Heart right ventricle (tissue), 16 donors: Measurements from ENCODE around the gene FAM131C. TPM values are rescaled to one million over a fixed set of nuclear protein-coding genes. Genes with fewer than 3 reads are reported as not detected.
A peak's percentile ranks its signal among the peaks of the same experiment; 100 is the strongest.
"Not testable (repeated sequence)": the region's sequence is repeated elsewhere in the genome, so short reads cannot be mapped to it uniquely, and the experiment has no call there.

ENCODE experiments used
- ATAC-seq, 8 donors: fragments of 200-7000 bp; cut with Tn5 transposase; one replicate each; pipeline ENCODE4 v1.9.1; 2020; ENCODE audit warnings: mild to moderate bottlenecking in 8 of 8, moderate library complexity in 8 of 8, moderate number of reproducible peaks in 1 of 8
- DNase-seq, 2 donors: peaks; one replicate each; pipeline ENCODE4 v3.0.0-alpha.2; 2020
- H3K27ac ChIP-seq, 10 donors: fragments of 200-600 bp; sonication (generic) in 2 of 10; one replicate each; pipeline versions ENCODE4 v1.5.0 to v1.8.0; 2020 to 2022; ENCODE audit warnings: mild to moderate bottlenecking in 3 of 10
- H3K27me3 ChIP-seq, 7 donors: fragments of 200-600 bp; one replicate each; pipeline ENCODE4 v1.8.0; 2021 to 2022; ENCODE audit warnings: mild to moderate bottlenecking in 2 of 7
- H3K36me3 ChIP-seq, 9 donors: fragments of 200-600 bp; sonication (generic) in 1 of 9; one replicate each; pipeline versions ENCODE4 v1.5.0 to v1.8.0; 2020 to 2022; ENCODE audit warnings: mild to moderate bottlenecking in 2 of 9
- H3K4me1 ChIP-seq, 9 donors: fragments of 200-600 bp; sonication (generic) in 1 of 9; one replicate each; pipeline versions ENCODE4 v1.5.0 to v1.8.0; 2020 to 2022; ENCODE audit warnings: mild to moderate bottlenecking in 4 of 9
- H3K4me3 ChIP-seq, 10 donors: fragments of 200-600 bp; sonication (generic) in 2 of 10; one replicate each; pipeline versions ENCODE4 v1.5.0 to v1.8.0; 2020 to 2022; ENCODE audit warnings: mild to moderate bottlenecking in 7 of 10, moderate library complexity in 2 of 10
- H3K9me3 ChIP-seq, 11 donors: fragments of 200-600 bp in 10 of 11; sonication (generic) in 2 of 11; one replicate each; pipeline versions ENCODE4 v1.5.0 to v1.8.0; 2013 to 2022; ENCODE audit warnings: mild to moderate bottlenecking in 2 of 11, control low read depth in 1 of 11, moderate library complexity in 1 of 11
- WGBS, 2 donors: extraction: QIAGEN DNeasy Blood & Tissue Kit; methylation state at CpG; one replicate each; pipeline ENCODE4 v1.1.7; 2013; ENCODE audit warnings: inconsistent platforms in 1 of 2; 5-methylcytosine and 5-hydroxymethylcytosine counted together
- intact Hi-C, 10 donors: fragments of 100-400 bp; cut with DNase I; formaldehyde crosslinking; loops; one replicate each; pipeline versions ENCODE4 v1.11.1 to v1.14.2; 2022
- polyA plus RNA-seq, 2 donors: library from polyadenylated mRNA; stranded (reverse); fragments of 200-250 nt; gene quantifications; one replicate each; pipeline ENCODE4 v1.2.3, GENCODE V29; 2013
- total RNA-seq, 10 donors: library from RNA; stranded (reverse); fragmentation: NEBNext Ultra II Directional in 3 of 10; extraction: Animal tissue kit (Norgen Biotek cat#: 25700) in 3 of 10; gene quantifications; one replicate each; pipeline versions ENCODE4 v1.2.1 to v1.2.4, GENCODE V29; 2021 to 2023
- TF ChIP-seq, protein P1 (sequence below), 9 donors: fragments of 200-600 bp; sonication (generic) in 2 of 9; IDR thresholded peaks; one replicate each; pipeline versions ENCODE4 v1.5.0 to v1.8.0; 2021 to 2022; ENCODE audit warnings: antibody characterized with exemption in 9 of 9, mild to moderate bottlenecking in 5 of 9, moderate library complexity in 1 of 9
- donor health status: Arrhythmogenic right ventricular cardiomyopathy.
- donor health status: ischemic (EF 13 %, LVEDD 7.1; RV severe dilation, severe dysfunction).
- donor health status: healthy with polysubstance abuse.
- donor health status: DM: no; HTN: yes; CAD: no.
- donor health status: DM: no; HTN: no; CAD: no.
- donor health status: ischemic (EF 25% LVEDD 6.9; RV normal size, moderate dysfunction).
- donor health status: ischemic (EF 25% LVEDD 5.7; RV mildly dilated, moderate dysfunction).
- donor health status: healthy.
- donor health status: DM: yes; HTN: yes; CAD: no.
- donor health status: Ischemic cardiomyopathy.
- donor health status: ischemic (EF 35%, LVEDD 5.7; RV mildly dilated, moderate dysfunction).
- donor health status: nonischemic (EF 11% LVEDD 7.7; RV severe dilation, severe dysfunction).
- donor health status: DM: yes; HTN: yes; CAD: no.
- donor health status: PGD.
- donor health status: ischemic (EF 29% LVEDD 5.4; RV normal size, mild dysfunction).
- donor health status: nonischemic (EF 23%, LVEDD 6.1; RV moderate dilation, normal function).

Gene FAM131C
- total and polyA plus RNA-seq, 12 donors: 0.72 to 11.8 (median 2.4) TPM

- Histone ChIP-seq H3K4me1 (no peaks in the 10 kb centered on the region), H3K27me3 (peaks cover 0 to 4% (median 0%) of the 10 kb centered on the region in 7 donors), H3K9me3 (no peaks in the 10 kb centered on the region), H3K4me3 (no peak overlapping the region), H3K27ac (no peak overlapping the region), H3K36me3 (no peaks in the 10 kb centered on the region)
- intact Hi-C loops: loop anchor here in 1 of 10 donors (2.0 kb wide), 1 partner anchor 40 kb away; no protein-coding TSS in a partner anchor
- TF ChIP-seq, protein P1, sequence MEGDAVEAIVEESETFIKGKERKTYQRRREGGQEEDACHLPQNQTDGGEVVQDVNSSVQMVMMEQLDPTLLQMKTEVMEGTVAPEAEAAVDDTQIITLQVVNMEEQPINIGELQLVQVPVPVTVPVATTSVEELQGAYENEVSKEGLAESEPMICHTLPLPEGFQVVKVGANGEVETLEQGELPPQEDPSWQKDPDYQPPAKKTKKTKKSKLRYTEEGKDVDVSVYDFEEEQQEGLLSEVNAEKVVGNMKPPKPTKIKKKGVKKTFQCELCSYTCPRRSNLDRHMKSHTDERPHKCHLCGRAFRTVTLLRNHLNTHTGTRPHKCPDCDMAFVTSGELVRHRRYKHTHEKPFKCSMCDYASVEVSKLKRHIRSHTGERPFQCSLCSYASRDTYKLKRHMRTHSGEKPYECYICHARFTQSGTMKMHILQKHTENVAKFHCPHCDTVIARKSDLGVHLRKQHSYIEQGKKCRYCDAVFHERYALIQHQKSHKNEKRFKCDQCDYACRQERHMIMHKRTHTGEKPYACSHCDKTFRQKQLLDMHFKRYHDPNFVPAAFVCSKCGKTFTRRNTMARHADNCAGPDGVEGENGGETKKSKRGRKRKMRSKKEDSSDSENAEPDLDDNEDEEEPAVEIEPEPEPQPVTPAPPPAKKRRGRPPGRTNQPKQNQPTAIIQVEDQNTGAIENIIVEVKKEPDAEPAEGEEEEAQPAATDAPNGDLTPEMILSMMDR (IDR thresholded peaks at IDR 0.05): no peak
- ATAC-seq (no peak), DNase-seq (no peak)
- 67 to 84% methylated on average over 8 of the region's 8 CpGs for WGBS, 2 donors
Measured at GRCh38 chr1:16041200-16041599, 32.3 kb downstream of the FAM131C start.

DNA sequence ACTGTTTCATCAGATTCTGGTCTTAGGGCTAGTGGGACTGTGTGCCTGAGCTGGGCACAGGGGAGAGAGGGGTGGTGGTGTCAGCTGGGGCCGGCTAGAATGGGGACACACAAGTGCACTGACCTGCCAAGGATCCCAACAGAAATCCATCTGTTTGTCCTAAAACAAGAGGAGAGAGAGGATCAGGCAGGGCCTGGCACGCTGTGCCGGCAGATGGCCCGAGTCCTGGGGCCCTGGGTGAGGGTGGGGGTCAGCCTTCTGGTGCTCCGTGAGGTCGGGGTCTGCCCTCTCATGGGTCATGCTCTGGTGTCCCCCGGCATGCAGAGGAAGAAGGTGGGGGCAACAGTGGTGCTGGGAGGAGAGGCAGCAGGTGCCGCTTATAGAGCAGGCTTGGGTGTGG, 33.6 kb downstream of the FAM131C start:
- not testable (repeated sequence) for H3K36me3 ChIP-seq, H3K4me3 ChIP-seq, H3K9me3 ChIP-seq, DNase-seq, H3K27ac ChIP-seq, H3K27me3 ChIP-seq, ATAC-seq, H3K4me1 ChIP-seq
- intact Hi-C loops: loop anchor here in 1 of 10 donors (2.0 kb wide), 1 partner anchor 39 kb away; no protein-coding TSS in a partner anchor
- 72 to 88% methylated on average over 6 to 8 of the region's 8 CpGs for WGBS, 2 donors

- WGBS, 2 donors: 76 to 90% methylated on average over 4 of the region's 4 CpGs
- H3K4me1 ChIP-seq: no peaks in the 10 kb centered on the region
- peaks cover 0 to 4% (median 0%) of the 10 kb centered on the region in 7 donors for H3K27me3 ChIP-seq
- no peak overlapping the region for H3K27ac ChIP-seq
- no peaks in the 10 kb centered on the region for H3K9me3 ChIP-seq
- TF ChIP-seq, protein P1 (IDR thresholded peaks at IDR 0.05): no peak
- no peaks in the 10 kb centered on the region for H3K36me3 ChIP-seq
- DNase-seq (no peak), ATAC-seq (no peak)
- intact Hi-C loops: no loop called here
- no peak overlapping the region for H3K4me3 ChIP-seq
Measured at GRCh38 chr1:16038620-16038912, 34.9 kb downstream of the FAM131C start.

- H3K9me3 ChIP-seq, DNase-seq, H3K4me3 ChIP-seq, intact Hi-C loops, H3K27ac ChIP-seq, H3K27me3 ChIP-seq, H3K36me3 ChIP-seq: not testable (repeated sequence)
- WGBS, 2 donors: 90 to 92% methylated on average over 10 of the region's 11 CpGs
- H3K4me1 ChIP-seq: peaks cover 0 to 11% (median 4%) of the 10 kb centered on the region in 9 donors
- peak in 2 of 8 donors; percentile 2 to 4 for ATAC-seq
Measured at GRCh38 chr1:16036461-16036860, 37.0 kb downstream of the FAM131C start.

- intact Hi-C loops: loop anchor here in 7 of 10 donors (1.0 to 2.0 kb wide), 5 partner anchors 22 to 24 kb away; no protein-coding TSS in a partner anchor
- H3K27ac ChIP-seq, DNase-seq, H3K9me3 ChIP-seq, H3K36me3 ChIP-seq, H3K4me3 ChIP-seq: not testable (repeated sequence)
- ATAC-seq: peak in 4 of 8 donors; percentile 2 to 11 (median 4)
- WGBS, 2 donors: 61 to 66% methylated on average over 7 of the region's 7 CpGs
- Histone ChIP-seq H3K4me1 (peaks cover 0 to 11% (median 4%) of the 10 kb centered on the region in 9 donors), H3K27me3 (peaks cover 0 to 19% (median 6%) of the 10 kb centered on the region in 7 donors)
Measured at GRCh38 chr1:16033103-16033632, 40.3 kb downstream of the FAM131C start.

DNA sequence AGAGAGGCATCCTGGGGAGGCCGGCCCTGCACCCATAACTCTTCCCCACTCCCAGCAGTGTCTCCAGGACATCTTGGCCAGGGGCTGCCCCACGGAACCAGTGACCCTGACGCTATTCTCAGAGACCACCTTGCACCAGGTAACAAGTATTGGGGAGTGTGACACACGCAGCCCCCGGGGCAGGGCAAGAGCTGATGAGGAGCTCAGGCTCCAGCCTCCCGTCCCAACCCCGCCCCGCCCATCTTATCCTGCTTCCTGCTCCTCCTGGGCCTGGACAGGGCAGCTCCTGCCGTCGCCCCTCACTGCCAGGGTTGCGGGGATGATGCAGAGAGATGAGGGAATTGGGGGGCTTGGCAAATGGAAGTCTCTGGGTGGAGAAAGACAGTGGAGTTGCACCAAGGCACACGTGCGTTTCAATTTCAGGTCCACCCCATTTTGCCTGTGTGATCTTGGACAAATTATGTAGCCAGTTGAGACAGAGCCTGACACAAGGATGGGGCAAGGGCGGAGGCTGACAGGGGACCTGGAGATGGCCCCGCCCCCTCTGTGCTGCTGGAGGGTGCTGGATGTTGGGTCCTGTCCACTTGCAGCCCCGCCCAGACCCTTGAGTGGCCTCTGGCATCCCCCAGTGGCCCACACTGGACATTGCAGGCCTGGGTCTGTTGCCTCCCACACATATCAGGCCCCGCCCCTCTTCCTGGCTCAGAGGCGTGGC, 40.9 kb downstream of the FAM131C start:
- no peaks in the 10 kb centered on the region for H3K9me3 ChIP-seq
- peaks cover 0 to 22% (median 6%) of the 10 kb centered on the region in 7 donors for H3K27me3 ChIP-seq
- ATAC-seq (peak; percentile 84 to 97 (median 92)), DNase-seq (peak; percentile 87)
- peaks cover 0 to 11% (median 4%) of the 10 kb centered on the region in 9 donors for H3K4me1 ChIP-seq
- H3K4me3 ChIP-seq: no peak overlapping the region
- TF ChIP-seq, protein P1 (IDR thresholded peaks at IDR 0.05): peak; percentile 81 to 99 (median 95)
- H3K36me3 ChIP-seq: no peaks in the 10 kb centered on the region
- H3K27ac ChIP-seq: no peak overlapping the region
- intact Hi-C loops: loop anchor here in 8 of 10 donors (1.0 to 2.0 kb wide), 5 partner anchors 22 to 25 kb away; no protein-coding TSS in a partner anchor
- WGBS, 2 donors: 47 to 50% methylated on average over 18 of the region's 18 CpGs
